Activated CD4-positive, alpha-beta T cell treated with anti-CD3 and anti-CD28 coated beads, Interleukin-2, Interleukin-4, amounts not matched to agents 100 ng/mL and 50 ng/mL, durations not matched to agents 16 hours and 8 hours (primary cell): ENCODE results near the gene PKN1.
"Not testable (repeated sequence)": the region's sequence is repeated elsewhere in the genome, so short reads cannot be mapped to it uniquely, and the experiment has no call there.

ENCODE experiments used
- DNase-seq: peaks from one replicate; pipeline ENCODE4 v3.0.0-alpha.2; 2020; ENCODE audit warnings: low spot score

The PKN1 gene

GRCh38 chr19:14432791-14433553 is at the start of gene PKN1:
PKN1 (plus strand) TSS chr19:14433306; CDS start chr19:14433522, 216 bp downstream.
- peak; percentile 44 for DNase-seq

GRCh38 chr19:14383661-14384555 is 49.2 kb upstream of the PKN1 start:
- DNase-seq = peak; percentile 70

GRCh38 chr19:14385492-14385891 is 47.6 kb upstream of the PKN1 start:
- no peak for DNase-seq

GRCh38 chr19:14390548-14390947 is 42.6 kb upstream of the PKN1 start:
- no peak for DNase-seq

GRCh38 chr19:14391156-14391821 is 41.8 kb upstream of the PKN1 start:
- DNase-seq = no peak

GRCh38 chr19:14393329-14393728 is 39.8 kb upstream of the PKN1 start:
- no peak for DNase-seq

- no peak for DNase-seq
Measured at GRCh38 chr19:14394167-14394566, 38.9 kb upstream of the PKN1 start.

GRCh38 chr19:14395262-14395661 is 37.8 kb upstream of the PKN1 start:
- DNase-seq = no peak

GRCh38 chr19:14395710-14396336 is 37.3 kb upstream of the PKN1 start:
- no peak for DNase-seq

- DNase-seq = not testable (repeated sequence)
Measured at GRCh38 chr19:14396730-14397129, 36.4 kb upstream of the PKN1 start.

GRCh38 chr19:14397168-14397567 is 35.9 kb upstream of the PKN1 start:
- DNase-seq = not testable (repeated sequence)

GRCh38 chr19:14400951-14401431 is 32.1 kb upstream of the PKN1 start:
- DNase-seq = no peak

GRCh38 chr19:14401468-14402195 is 31.5 kb upstream of the PKN1 start:
- no peak for DNase-seq

- no peak for DNase-seq
Measured at GRCh38 chr19:14402332-14403144, 30.6 kb upstream of the PKN1 start.

GRCh38 chr19:14403145-14403930 is 29.8 kb upstream of the PKN1 start:
- DNase-seq = not testable (repeated sequence)

GRCh38 chr19:14404312-14404711 is 28.8 kb upstream of the PKN1 start:
- no peak for DNase-seq

GRCh38 chr19:14405380-14405757 is 27.7 kb upstream of the PKN1 start:
- DNase-seq = no peak

- peak; percentile 91 for DNase-seq
Measured at GRCh38 chr19:14405758-14406644, 27.1 kb upstream of the PKN1 start.
